Measurements from ENCODE around the gene ADGRB3.

DNA sequence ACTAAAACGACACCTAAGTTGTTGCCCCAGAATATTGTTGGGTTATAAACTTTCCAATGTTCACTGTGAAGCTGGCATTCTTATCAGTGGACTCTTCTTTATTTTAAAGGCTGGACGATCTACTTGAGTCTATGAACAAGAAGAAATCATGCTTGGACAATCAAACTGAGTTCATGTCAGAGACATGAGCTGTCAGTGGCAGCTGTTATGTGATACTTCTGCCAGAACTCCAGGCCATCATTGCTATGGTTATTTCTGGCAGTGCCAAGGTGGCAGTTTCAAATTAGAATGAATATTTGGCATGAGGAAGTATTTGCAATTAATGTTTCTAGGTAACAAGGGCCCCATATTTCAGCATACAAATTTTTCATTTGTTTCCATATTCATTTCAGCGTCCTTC is 744.4 kb downstream of the ADGRB3 start:
- TF ChIP-seq, protein P1, sequence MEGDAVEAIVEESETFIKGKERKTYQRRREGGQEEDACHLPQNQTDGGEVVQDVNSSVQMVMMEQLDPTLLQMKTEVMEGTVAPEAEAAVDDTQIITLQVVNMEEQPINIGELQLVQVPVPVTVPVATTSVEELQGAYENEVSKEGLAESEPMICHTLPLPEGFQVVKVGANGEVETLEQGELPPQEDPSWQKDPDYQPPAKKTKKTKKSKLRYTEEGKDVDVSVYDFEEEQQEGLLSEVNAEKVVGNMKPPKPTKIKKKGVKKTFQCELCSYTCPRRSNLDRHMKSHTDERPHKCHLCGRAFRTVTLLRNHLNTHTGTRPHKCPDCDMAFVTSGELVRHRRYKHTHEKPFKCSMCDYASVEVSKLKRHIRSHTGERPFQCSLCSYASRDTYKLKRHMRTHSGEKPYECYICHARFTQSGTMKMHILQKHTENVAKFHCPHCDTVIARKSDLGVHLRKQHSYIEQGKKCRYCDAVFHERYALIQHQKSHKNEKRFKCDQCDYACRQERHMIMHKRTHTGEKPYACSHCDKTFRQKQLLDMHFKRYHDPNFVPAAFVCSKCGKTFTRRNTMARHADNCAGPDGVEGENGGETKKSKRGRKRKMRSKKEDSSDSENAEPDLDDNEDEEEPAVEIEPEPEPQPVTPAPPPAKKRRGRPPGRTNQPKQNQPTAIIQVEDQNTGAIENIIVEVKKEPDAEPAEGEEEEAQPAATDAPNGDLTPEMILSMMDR (IDR thresholded peaks at IDR 0.05), result no peak
- no peak for TF ChIP-seq POLR2A (IDR thresholded peaks at IDR 0.05)
- no peak for TF ChIP-seq EP300 (IDR thresholded peaks at IDR 0.05)
- TF ChIP-seq POLR2AphosphoS5 (IDR thresholded peaks at IDR 0.05), result no peak
